ENCODE results near the gene IQGAP1.
"Not testable (repeated sequence)": the region's sequence is repeated elsewhere in the genome, so short reads cannot be mapped to it uniquely, and the experiment has no call there.

IQGAP1 gene

DNA sequence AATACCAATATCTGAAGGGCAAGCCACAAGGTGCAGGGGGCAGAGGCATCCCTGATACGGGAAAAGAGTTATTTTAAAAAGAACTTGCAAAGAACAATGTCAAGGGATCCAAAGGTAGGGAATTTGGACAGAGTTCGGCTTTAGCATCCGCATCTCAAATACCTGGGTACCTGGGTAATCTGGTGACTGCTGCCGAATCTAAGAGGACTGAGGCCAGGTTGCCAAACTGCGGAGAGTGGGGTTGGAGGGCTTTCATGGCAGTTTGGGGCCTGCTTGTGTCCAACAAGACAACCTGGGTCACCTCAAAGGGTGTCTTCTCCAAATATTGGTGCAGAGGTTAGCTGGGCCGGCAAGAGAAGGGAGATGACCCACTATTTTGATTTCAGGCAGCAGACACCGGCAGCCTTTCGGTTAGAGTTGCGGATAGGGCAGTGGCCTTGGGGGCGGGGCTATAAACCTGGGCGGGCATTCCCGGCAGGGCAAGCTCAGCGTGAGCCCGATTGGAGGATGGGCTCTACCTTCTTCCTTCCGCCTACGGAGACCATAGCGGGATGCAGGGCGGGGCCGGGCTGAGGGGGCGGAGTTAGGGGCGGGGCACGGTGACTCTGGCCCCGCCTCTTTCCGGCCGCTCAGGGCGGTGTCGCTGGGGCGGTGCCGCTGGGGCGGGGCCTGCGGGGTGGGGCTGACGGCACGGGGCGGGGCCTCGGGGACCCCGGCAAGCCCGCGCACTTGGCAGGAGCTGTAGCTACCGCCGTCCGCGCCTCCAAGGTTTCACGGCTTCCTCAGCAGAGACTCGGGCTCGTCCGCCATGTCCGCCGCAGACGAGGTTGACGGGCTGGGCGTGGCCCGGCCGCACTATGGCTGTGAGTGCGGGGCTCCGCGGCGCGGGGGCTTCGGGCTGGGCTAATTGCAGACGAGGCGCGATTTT is at the start of gene IQGAP1:
Gene IQGAP1, plus strand, starts transcription at position 709 of the 928 bp plus-strand sequence. Its CDS starts 100 bp downstream, at position 809.
- peak; percentile 93 to 98 for DNase-seq

DNA sequence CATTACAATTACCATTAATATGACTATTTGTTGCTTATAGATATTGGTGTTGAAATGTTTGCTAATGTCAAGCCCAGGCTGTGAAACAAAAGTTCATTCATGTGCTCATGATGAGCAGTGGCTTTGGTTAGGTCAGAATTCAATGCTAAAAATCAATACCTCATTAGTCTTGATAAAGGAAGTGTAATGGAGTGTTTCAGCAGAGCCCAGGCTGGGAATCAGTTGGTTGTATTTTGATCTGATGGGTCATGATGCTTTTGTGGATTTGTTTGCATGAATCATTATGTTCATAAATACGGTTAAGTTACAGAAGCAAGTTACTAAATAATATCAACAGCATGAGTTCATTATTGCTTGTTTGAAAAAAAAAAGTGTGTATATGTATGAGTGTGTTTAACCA is 49.5 kb upstream of the IQGAP1 start:
- no peak for DNase-seq

DNA sequence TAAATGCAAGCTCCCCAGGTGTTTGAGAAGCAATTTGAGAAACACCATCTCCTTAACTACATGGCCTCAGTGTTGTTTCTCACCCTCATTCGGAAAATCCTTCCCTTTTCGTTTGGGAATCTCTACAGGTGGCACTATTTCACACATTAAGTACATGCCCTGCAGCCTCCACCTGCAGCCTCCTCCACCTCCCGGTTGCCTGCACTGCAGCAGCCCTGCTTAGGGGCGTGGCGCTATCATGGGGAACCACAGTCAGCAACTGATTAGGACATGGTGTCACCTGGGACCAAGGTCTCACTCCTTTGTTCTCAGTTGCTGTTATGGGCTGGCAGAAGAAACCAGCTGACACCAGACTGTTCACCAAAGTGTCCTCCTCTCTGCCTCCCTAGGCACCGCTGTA is 47.7 kb upstream of the IQGAP1 start:
- peak in 1 of 2 experiments; percentile 19 for DNase-seq

DNA sequence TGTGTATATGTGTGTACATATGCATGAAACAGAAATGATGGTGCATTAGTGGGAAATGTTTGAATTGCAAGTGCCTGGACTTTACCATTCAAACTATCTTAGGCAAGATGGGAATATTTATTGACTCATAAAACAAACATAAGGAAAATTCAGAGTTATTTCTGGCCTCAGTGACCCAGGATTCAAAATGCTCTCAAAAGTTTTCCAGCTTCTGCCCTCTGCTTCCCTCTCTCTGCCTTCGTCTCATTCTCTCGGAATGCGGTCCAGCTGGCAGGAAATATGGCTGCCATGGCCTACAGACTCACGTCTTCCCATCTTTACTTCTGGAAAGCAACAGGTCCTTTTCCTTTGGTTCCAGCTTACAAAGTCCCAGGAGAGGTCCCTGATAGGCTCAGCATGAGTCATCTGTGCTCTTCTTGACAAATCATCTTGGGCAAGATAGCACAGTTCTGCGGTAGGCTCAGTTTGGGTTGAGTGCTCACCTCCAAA is 44.7 kb upstream of the IQGAP1 start:
- no peak for DNase-seq

- DNase-seq: no peak
These were observed 43.4 kb upstream of the IQGAP1 start for GRCh38 chr15:90344662-90345061.

DNA sequence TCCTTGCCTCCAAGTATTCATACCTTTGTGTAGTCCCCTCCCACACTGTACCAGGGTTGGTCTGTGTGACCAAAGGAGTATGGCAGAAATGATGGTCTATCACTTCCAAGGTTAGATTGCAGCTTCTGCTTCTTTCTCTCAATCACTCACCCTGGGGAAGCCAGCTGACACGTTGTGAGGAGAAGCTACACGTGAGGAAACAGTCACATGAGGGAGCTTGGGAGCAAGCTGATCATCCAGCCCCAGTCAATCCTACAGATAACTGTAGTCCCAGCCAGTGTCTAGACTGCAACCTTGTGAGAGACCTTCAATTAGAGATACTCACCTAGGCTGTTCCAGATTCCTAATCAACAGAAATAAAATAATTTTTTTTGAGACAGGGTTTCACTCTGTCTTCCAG is 42.2 kb upstream of the IQGAP1 start:
- no peak for DNase-seq

DNA sequence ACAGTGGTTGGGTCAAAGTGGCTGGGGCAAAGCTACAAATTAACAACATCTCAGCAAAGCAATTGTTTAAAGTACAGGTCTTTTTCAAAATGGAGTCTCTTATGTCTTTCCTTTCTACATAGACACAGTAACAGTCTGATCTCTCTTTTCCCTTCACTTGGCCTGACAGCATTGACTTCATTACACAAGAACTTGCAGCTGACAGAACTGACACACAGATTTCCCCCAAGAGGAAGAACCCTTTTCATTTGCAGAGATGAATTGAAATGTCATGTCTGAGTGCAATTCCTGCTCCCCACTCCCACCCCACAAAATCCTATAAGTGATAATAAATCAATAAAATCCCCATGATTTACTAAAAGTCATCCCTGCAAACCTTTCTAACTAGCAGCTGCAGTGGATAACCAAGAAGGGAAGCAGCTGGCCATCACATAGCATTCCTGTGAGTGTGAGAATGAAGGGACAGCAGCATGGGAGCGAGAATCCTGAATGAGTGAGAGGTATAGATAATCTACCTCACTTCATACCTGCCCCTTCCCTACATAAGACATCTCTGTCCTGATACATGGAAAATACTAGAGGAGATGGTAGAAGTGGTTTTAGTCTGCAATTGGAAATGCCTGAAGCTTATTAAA is 40.5 kb upstream of the IQGAP1 start:
- not testable (repeated sequence) for DNase-seq

GRCh38 chr15:90348456-90348855 is 39.6 kb upstream of the IQGAP1 start:
- no peak for DNase-seq

DNA sequence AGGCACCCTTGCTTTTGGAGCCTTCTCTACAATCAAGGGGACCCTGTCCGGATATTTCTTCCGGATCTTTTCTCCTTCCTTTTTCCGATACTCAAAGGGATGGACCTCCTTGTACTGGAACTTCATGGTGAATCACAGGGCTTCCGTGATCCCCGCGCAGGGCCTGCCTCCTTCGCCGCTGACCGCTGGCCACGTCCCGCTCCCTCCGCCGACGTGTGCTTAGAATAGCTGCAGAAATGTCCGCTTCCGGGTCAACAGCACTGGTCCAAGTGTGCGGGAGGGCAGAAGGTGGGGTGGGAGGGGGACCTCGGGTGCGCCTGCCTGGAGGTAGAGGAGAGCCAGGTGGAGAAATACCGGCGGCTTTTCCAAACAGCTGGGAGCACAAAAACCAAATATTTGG is 39.0 kb upstream of the IQGAP1 start:
- DNase-seq: no peak

DNA sequence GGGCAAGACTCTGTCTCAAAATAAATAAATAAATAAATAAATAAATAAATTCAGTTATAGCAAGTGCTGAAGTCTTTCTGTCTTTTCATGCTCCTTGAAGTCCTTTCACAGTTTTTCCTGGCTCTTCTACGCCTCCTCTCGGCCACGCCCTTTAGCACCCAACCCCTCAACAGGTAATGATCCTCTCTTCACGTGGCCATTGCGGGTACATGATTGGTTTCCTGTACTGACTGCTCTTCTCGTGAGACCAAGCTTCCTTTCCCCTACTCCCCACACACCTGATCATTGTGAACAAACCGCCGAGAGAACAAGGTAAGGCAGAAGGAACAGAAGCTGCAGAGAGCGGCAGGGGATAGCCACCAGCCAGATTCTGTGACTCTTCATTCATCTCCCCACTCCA is 38.2 kb upstream of the IQGAP1 start:
- DNase-seq: no peak

- no peak for DNase-seq
These were observed 36.4 kb upstream of the IQGAP1 start for GRCh38 chr15:90351479-90352106.

- peak; percentile 96 to 97 for DNase-seq
These were observed 35.7 kb upstream of the IQGAP1 start, which contains the start of gene ZNF774 for GRCh38 chr15:90352107-90352893. ZNF774 (plus strand) TSS chr15:90352284; CDS start chr15:90354661, 2,377 bp downstream.

DNA sequence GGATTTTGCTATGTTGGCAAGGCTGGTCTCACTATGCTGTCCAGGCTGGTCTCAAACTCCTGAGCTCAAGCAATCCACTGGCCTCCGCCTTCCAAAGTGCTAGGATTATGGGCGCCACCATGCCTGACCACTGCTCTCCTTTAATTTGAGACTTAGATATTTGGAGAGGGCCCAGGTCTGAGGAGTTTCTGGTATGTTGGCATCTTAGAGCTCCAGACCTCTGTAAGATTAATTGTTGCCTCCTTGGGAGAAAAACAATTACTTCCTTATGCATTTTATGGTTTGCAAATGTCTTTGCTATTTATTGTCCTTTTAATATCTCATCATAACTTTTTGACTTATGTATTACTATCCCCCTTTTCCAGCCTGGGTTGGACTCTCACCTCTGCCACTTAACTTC is 33.1 kb upstream of the IQGAP1 start:
- no peak for DNase-seq

GRCh38 chr15:90358124-90359033 is 29.7 kb upstream of the IQGAP1 start:
- peak in 1 of 2 experiments; percentile 4 for DNase-seq

DNA sequence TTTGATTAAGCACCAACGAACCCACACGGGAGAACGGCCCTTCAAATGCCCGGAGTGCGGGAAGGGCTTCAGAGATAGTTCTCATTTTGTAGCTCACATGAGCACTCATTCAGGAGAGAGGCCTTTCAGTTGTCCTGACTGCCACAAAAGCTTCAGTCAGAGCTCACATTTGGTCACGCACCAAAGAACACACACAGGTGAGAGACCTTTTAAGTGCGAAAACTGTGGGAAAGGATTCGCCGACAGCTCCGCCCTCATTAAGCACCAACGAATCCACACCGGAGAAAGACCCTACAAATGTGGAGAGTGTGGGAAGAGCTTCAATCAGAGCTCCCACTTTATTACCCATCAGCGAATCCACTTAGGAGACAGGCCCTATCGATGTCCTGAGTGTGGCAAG is 27.3 kb upstream of the IQGAP1 start:
- DNase-seq: no peak

DNA sequence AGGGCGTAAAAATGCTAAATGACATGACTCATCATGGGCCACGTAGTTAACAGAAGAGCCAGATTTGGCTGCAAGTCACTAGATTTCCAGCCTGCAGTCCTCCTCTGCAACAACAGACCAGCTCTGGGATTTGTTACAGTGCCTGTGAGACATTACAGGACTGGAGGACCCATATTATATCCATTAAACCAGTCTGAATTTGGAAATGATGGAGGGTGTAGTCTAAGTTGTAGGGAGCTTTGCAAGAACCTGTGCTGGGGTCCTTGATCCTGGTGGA is 25.2 kb upstream of the IQGAP1 start:
- DNase-seq: no peak

- no peak for DNase-seq
These were observed 23.8 kb upstream of the IQGAP1 start for GRCh38 chr15:90364251-90364650.

- no peak for DNase-seq
These were observed 22.5 kb upstream of the IQGAP1 start for GRCh38 chr15:90365414-90366055.

DNA sequence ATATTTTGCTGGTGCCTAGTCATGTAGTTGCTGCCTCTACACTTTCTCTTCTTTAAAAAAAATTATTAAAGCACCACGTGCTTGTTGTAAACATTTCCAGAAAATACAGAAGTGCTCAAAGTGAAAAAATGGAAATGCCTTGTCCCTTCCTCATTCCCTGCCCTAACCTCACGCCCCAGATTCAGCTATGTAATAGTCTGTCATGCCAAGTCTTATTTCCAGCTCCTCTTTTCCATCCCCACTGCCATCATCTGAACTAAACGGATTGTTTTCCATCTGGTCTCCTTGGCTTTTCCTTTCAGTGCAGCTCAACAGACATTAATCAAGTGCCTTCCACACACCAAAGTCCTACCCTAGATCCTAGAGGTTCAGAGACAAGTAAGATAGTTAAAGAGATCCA is 20.5 kb upstream of the IQGAP1 start:
- DNase-seq: no peak

DNA sequence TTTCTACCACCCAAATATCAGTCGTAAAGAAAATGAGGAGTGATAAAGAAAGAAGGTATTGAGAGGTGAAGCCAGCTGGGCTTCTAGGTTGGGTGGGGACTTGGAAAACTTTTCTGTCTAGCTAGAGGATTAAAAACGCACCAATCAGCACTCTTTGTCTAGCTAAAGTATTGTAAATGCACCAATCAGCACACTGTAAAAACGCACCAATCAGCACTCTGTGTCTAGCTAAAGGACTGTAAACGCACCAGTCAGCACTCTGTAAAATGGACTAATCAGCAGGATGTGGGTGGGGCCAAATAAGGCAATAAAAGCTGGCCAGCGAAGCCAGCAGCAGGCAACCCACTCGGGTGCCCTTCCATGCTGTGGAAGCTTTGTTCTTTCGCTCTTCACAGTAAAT is 13.0 kb upstream of the IQGAP1 start:
- no peak for DNase-seq

GRCh38 chr15:90376789-90377188 is 11.3 kb upstream of the IQGAP1 start:
- no peak for DNase-seq
